ENCODE data around the gene ZBTB46. TPM values are rescaled to one million over a fixed set of nuclear protein-coding genes. Genes with fewer than 3 reads are reported as not detected.

Gene ZBTB46
- total RNA-seq, 1 experiment from 2014 or later = 9.5 TPM

DNA sequence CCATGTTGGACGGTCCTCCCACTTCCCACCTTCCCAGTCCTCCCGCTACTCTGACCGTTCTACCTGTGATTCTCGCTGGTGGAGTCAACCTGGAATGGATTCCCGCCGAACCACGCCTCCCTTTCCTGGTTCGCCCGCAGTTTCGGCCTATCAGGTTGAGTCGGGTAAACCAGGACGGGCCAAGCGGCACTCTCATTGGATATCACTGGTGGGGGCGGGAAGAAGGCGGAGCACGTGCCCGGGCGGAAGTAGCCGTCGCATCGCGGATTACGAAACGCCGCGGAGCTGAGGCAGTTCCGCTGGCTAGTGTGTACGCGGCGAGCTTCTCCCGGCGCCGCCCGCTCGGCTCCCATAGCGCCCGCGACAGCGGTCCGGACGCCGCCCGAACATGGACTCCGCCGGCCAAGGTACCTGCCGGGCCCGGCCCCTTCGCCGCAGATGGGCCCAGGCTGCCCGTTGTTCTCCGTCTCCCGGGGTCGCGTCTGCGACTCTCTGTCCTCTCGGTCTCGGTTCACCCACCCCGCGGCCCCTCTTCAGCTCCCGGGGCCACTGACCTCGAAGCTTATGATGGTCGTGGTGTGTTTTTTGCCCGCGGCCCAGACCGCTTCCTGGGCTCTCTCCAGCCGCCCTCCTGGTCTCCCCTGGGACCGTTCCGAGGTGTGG, 34.0 kb upstream of the ZBTB46 start, which contains the start of gene TPD52L2:
Gene TPD52L2, plus strand, starts transcription at position 293 of the 663 bp plus-strand sequence. Its CDS starts 96 bp downstream, at position 389.
- POLR2A ChIA-PET = interaction anchor here (0.6 to 2.8 kb wide), 33 partner anchors 9 to 367 kb away, joined by 3 to 49 read pairs (median 6); partner anchors contain the start of genes ARFRP1, DNAJC5, GMEB2 and HELZ2
- no TSS peak for BruUV-seq (replicated peaks)
- Mint-ChIP-seq H3K27me3 (ENCODE audit: insufficient read depth, unreplicated experiment) (no peaks in the 10 kb centered on the region), H3K36me3 (ENCODE audit: insufficient read depth, unreplicated experiment) (peaks cover 83% of the 10 kb centered on the region), H3K27ac (ENCODE audit: unreplicated experiment) (peak within 1 kb of the TSS; percentile 91), H3K4me3 (ENCODE audit: unreplicated experiment) (peak within 1 kb of the TSS; percentile 90), H3K9me3 (ENCODE audit: unreplicated experiment) (no peaks in the 10 kb centered on the region), H3K4me1 (ENCODE audit: low read depth, unreplicated experiment) (peaks cover 8% of the 10 kb centered on the region)
- no peaks in the 10 kb centered on the region for H3K9me3 ChIP-seq
- DNase-seq = peak; percentile 100
- H3K27me3 ChIP-seq (replicated peaks; ENCODE audit: control insufficient read depth, insufficient read depth, low read length) = no peaks in the 10 kb centered on the region
- H3K4me3 ChIP-seq (ENCODE audit: low read depth, low read length) = peak within 1 kb of the TSS; percentile 97
- CTCF ChIA-PET = interaction anchor here (0.5 to 2.5 kb wide), 22 partner anchors 11 to 328 kb away, joined by 3 to 20 read pairs (median 6); partner anchors contain the start of genes ARFRP1, PRPF6, PTK6 and UCKL1
- peaks cover 9% of the 10 kb centered on the region for H3K36me3 ChIP-seq (ENCODE audit: control insufficient read depth, insufficient read depth, low read length)
- peaks cover 15% of the 10 kb centered on the region for H3K4me1 ChIP-seq
- intact Hi-C loops (cut with micrococcal nuclease; ENCODE audit: unreplicated experiment) = loop anchor here (1.0 to 10.0 kb wide), 9 partner anchors 29 to 327 kb away; partner anchors contain the start of genes ARFRP1, GMEB2 and UCKL1
- TF ChIP-seq, protein P1, sequence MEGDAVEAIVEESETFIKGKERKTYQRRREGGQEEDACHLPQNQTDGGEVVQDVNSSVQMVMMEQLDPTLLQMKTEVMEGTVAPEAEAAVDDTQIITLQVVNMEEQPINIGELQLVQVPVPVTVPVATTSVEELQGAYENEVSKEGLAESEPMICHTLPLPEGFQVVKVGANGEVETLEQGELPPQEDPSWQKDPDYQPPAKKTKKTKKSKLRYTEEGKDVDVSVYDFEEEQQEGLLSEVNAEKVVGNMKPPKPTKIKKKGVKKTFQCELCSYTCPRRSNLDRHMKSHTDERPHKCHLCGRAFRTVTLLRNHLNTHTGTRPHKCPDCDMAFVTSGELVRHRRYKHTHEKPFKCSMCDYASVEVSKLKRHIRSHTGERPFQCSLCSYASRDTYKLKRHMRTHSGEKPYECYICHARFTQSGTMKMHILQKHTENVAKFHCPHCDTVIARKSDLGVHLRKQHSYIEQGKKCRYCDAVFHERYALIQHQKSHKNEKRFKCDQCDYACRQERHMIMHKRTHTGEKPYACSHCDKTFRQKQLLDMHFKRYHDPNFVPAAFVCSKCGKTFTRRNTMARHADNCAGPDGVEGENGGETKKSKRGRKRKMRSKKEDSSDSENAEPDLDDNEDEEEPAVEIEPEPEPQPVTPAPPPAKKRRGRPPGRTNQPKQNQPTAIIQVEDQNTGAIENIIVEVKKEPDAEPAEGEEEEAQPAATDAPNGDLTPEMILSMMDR (IDR thresholded peaks at IDR 0.05; ENCODE audit: insufficient read depth in 1 of 2, low read depth in 1 of 2, low read length in 1 of 2, severe bottlenecking in 1 of 2, unreplicated experiment in 1 of 2) = no peak

DNA sequence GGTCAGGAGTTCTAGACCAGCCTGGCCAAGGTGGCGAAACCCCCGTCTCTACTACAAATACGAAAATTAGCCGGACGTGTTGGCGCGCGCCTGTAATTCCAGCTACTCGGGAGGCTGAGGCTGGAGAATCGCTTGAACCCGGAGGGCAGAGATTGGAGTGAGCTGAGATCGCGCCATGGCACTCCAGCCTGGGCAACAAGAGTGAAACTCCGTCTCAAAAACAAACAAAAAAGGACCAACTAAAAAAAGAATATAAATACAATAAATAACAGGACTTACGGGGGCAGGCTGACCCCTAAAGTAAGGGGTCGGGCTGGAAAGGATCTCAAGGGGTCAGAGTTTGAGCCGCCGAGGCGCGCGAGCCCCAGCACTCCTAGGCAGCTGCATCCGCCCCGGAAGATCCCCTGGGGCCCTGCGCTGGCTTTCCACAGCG, 33.5 kb upstream of the ZBTB46 start:
- H3K4me3 Mint-ChIP-seq (ENCODE audit: unreplicated experiment) = peak overlapping the region; percentile 90
- no peaks in the 10 kb centered on the region for H3K27me3 Mint-ChIP-seq (ENCODE audit: insufficient read depth, unreplicated experiment)
- BruUV-seq (replicated peaks) = TSS peak; percentile 71
- peaks cover 8% of the 10 kb centered on the region for H3K4me1 Mint-ChIP-seq (ENCODE audit: low read depth, unreplicated experiment)
- no peak for DNase-seq
- Histone ChIP-seq H3K9me3 (no peaks in the 10 kb centered on the region), H3K4me3 (ENCODE audit: low read depth, low read length) (peak overlapping the region; percentile 86), H3K4me1 (peaks cover 15% of the 10 kb centered on the region), H3K27me3 (replicated peaks; ENCODE audit: control insufficient read depth, insufficient read depth, low read length) (no peaks in the 10 kb centered on the region), H3K36me3 (ENCODE audit: control insufficient read depth, insufficient read depth, low read length) (peaks cover 9% of the 10 kb centered on the region)
- intact Hi-C loops (cut with micrococcal nuclease; ENCODE audit: unreplicated experiment) = loop anchor here (1.0 to 10.0 kb wide), 5 partner anchors 32 to 326 kb away; partner anchors contain the start of genes GMEB2 and UCKL1
- peaks cover 78% of the 10 kb centered on the region for H3K36me3 Mint-ChIP-seq (ENCODE audit: insufficient read depth, unreplicated experiment)
- H3K27ac Mint-ChIP-seq (ENCODE audit: unreplicated experiment) = peak overlapping the region; percentile 91
- TF ChIP-seq, protein P1 (IDR thresholded peaks at IDR 0.05; ENCODE audit: insufficient read depth in 1 of 2, low read depth in 1 of 2, low read length in 1 of 2, severe bottlenecking in 1 of 2, unreplicated experiment in 1 of 2) = no peak
- ChIA-PET CTCF (interaction anchor here (0.6 to 2.5 kb wide), 17 partner anchors 13 to 326 kb away, joined by 3 to 20 read pairs (median 7); partner anchors contain the start of genes ARFRP1, PRPF6, UCKL1 and ZGPAT), POLR2A (interaction anchor here (0.6 to 2.8 kb wide), 27 partner anchors 9 to 344 kb away, joined by 3 to 49 read pairs (median 9); partner anchors contain the start of genes ARFRP1, DNAJC5, GMEB2 and PPDPF)
- H3K9me3 Mint-ChIP-seq (ENCODE audit: unreplicated experiment) = no peaks in the 10 kb centered on the region

All from Caco-2 (cell line).